CD4-positive, alpha-beta T cell treated with Interferon alpha-2 for 1 hour (primary cell): ENCODE data around the gene TSNAX.

Experiments used
- DNase-seq, 2 donors: peaks; one replicate each; pipeline ENCODE4 v3.0.0-alpha.2; 2020 to 2022

Gene TSNAX

DNA sequence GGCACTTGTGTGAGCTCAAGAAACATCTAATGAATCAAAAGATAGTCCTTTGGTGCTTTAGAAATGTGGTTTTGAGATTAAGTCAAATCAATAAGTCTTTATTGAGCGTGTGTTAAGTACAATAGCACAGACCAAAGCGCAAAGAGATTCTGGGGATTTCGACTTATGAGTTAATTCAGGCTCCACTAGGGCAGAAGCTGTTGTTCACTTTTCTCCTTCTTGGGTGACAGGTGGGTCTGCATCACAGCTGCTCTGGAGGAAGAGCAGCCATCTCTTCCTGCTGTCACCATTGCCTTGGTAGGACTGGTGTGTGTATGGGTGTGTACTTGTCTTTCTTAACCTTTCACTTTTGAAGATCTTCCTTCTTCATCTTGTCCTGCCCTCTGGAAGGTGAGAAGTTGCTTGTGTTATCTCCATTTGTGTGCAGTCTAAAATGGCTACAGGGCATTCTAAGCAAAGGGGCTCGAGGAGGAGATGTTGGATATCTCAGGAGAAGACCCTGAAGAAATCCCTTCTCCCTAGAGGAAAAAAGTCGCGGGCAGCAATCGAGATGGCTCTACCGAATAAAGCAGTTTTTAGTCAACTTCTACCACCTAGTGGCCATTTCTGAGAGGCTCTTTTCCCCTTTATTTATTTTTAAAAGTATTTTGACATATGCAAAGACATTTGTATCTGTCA lies 75.3 kb downstream of the TSNAX start:
- DNase-seq = peak; percentile 36 to 73

DNA sequence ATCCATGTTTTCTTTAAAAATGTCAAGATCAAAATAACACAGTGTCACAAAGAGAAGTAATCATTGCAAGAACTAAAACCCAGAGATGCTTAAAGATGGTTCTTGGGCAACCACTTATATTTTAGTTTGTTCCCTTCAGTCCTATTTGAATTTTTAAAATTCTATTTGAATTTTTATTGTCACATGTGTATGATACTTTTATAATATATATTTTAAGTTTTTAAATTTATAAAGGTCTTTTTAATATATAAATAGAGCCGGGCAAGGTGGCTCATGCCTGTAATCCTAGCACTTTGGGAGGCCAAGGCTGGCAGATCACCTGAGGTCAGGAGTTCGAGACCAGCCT lies 75.8 kb downstream of the TSNAX start:
- DNase-seq = no peak

GRCh38 chr1:231605149-231606100 lies 77.0 kb downstream of the TSNAX start:
- DNase-seq = no peak

DNA sequence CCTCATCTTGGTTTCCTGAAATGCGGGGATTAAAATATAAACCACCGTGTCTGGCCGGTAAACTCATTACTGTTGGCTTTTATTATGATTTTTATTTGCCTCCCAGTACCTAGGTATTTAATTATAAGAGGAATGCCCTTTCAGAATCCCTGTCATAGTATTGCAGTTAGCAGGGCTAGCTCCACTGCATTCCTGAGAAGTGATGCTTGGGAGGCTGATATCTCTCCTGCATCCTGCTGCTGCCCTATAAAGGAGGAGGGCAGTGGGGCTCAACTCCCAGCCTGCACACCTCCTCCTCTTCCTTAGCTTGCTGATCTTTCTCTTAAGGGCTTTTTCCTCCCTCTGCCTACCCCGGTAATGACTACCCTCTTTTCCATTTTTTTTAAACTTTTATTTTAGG lies 78.2 kb downstream of the TSNAX start:
- DNase-seq = no peak

GRCh38 chr1:231610388-231610787 lies 81.9 kb downstream of the TSNAX start:
- no peak for DNase-seq

DNA sequence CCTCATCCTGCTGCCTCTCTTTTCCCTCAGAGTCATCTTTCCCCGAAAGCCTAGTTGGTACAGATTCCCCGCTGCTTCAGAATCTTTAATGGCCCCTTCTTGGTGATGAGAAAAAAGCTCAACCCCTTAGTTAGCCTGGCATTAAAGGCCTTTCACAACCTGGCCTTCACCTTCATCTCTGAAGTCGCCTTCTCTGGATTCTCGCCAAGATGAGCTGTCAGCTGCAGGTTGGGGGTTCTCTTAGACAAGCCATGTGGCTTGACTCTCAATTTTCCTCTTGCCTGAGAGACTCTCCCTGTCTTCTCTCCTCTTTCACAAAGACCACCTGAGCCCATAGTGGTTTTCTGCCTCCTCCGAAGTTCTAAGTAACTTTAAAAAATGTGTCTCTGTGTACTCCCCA lies 82.6 kb downstream of the TSNAX start:
- no peak for DNase-seq

GRCh38 chr1:231611851-231612250 lies 83.4 kb downstream of the TSNAX start:
- no peak for DNase-seq

DNA sequence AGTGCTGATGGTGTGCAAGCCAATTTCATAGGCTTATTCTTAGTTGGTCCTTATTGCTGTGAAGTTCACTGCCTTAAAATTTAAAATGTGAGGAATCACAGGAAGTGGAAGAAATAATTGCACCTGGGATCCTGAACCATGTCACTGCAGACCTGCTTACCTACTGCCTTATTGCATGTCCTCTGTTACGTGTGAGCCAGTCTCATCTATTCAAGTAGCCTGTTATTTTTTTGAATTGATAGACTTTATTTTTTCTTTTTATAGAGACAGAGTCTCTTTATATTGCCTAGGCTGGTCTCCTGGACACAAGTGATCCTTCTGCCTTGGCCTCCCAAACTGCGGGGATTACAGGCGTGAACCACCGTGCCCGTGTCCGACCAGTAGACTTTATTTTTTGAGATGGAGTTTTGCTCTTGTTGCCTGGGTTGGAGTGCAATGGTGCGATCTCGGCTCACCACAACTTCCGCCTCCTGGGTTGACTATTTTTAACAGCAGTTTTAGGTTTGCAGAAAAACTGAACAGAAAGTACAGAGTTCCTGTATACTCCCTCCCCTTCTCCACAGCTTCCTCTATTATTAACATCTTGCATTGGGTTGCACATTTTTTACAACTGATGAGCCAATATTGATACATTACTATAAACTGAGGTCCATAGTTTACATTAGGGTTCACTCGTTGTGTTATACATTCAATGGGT lies 84.1 kb downstream of the TSNAX start:
- DNase-seq = peak; percentile 76 to 78

DNA sequence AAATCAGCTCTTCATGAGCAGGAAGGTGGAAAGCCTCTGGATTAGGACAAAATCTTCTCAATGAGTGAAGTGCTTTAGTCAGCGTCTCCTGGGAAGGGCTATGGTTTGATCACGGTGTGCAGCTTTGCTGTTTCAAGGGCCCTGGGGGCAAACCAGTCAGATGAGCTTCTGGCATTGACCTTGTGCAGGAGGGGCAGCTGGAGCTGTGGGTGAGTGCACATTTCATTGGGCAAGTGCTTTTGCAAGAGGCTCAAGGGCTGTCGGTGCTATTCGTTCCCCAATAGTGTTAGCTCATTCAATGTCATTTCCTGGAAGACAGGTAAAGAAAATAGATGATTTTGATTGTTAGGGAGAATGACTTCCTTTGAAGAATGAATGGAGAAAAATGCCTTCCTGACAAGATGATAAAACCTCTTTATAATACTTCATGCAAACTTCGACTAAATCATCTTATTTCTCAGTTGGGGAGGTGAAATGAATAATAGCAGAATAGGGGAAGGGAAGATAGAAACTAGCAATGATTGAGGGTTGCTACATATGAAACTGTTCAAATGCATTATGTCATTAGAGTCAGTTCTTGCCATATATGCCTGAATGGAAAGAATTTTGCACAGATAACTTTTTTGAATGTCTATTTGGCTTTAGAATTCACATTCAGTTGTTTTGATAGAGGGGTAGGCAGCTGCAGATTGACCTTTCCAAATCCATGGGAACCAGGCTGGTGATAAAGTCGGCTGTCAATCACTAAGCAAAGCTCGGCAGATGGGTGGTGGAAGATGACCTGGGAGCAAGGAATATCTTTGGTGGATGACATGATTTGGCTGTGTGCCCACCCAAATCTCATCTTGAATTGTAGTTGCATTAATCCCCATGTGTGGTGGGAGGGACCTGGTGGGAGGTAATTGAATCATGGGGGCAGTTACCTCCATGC lies 85.2 kb downstream of the TSNAX start:
- peak in 1 of 2 donors; percentile 36 for DNase-seq
